NCI-H146 treated with DMSO at 0.1 percent for 48 hours (cell line): ENCODE data around the gene MED27.

ENCODE experiments used
- DNase-seq: peaks from one replicate; lab custom pipeline; 2025; ENCODE audit not compliant: unreplicated experiment; lab: John Stamatoyannopoulos, UW

Gene MED27

DNA sequence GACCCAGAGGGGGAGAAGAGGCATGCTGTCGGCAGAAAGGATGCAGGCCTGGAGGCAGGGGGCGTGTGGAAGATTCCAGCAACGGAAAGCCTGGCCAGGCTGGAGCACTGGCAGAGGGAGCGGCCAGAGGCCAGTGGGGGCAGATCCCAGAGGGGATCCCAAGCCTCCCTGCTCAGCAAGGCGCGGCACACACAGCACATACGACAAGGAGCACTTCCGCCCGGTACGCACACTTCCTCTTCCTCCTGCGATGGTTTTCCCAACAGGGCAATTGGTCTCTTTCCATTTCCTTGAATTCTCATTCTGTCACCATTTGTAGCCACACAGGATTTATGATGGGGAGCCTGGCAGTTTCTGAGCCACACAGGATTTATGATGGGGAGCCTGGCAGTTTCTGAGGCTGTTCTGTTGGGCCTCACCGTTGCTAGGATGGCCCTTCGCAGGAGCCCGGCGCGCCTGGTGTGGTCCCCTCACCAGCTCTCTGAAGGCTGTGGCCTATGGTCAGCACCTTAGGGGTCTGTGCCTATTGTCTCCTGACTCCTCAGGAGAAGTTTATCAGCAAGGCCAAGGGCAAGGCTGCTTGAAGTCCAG lies 216.3 kb downstream of the MED27 start:
- no peak for DNase-seq

GRCh38 chr9:131862261-131862660 lies 217.4 kb downstream of the MED27 start:
- no peak for DNase-seq

DNA sequence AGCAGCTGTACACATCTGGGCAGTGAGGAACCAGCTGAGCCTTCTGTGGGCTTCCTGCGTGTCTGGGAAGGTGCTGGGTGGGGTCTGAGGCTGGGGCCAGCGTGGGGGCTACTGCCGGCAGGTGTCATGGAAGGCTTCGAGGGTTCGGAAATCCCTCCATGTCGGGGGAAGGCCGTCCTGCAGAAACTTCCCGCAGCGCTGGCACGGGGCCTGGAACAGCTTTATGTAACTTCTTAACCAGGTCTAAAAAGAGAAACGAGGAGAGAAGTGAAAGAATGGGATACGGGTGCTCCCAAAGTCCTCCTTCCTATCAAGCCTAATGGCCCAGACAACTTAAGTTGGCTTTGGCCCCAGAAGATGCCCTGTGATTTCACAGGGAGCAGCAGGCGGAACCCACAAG lies 219.2 kb downstream of the MED27 start:
- no peak for DNase-seq

DNA sequence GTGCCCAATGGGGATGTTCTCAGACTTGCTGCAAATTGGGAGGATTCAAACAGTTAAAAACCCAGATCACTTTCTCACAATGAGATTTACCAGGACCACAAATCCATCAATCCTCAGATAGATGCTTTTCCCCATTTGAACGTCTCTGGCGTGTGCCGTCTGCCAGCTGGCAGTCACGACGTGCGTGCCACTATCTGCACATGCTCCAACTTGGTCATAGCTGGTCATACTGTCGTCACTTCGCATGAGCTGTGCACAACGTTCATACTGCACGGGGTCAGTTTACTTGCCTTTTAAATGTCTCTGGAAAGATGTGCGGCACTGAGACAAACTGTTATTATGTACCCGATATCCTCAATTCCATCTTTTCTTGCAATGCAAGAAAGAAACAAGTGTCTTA lies 221.5 kb downstream of the MED27 start:
- no peak for DNase-seq

- no peak for DNase-seq
These were observed 223.6 kb downstream of the MED27 start for GRCh38 chr9:131856105-131856504.

DNA sequence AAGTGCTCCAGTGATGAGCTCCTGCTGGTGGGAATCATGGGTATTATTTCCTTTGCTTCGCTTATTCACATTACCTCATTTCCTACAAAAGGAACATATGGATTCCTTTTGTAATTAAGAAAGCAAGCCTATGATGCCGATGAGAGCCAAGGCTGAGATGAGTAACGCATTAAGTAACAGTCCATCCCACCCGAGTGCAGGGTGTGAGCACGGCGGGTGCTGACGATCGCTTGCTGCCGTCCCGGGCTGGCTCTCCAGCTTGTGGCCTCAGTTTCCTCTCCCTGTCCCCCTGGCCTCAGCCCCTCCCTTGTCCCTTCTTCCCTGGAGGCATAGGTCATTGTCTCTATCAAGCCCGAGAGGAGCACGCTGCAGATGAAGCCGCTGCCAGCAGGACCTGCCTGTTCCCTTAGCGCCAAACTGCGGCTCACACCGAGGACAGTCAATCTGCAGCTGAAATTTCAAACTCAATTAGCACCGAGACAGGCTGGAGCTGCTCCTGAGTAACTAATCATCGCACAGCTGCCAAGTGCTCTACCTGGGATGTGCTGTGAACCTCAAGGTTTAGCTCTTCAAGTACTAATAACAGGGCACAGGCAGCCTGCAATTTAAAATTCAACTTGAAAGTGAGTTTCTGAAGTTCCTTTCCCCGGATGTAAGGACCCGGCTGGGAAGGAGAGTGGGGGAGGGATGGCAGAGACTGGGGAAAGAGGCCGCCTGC lies 224.6 kb downstream of the MED27 start:
- DNase-seq: no peak

DNA sequence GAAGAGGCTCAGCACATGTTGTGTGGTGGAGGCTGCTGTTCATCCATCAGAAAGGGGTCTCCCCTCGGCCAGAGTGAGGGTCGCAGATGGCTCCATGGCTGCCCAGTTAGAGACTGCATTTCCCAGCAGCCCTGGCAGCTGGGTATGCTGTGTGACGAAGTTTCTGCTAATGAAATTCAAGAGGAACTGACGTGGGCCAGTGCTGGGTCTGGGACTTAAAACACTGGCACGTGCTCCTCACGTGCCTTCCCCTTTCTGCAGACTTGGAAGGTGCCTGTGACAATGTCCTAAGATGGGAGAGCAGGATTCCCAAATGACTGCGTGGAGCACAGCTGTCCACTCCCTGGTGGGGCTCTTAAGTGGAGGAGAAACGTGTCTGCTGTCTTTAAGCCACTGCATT lies 225.3 kb downstream of the MED27 start:
- no peak for DNase-seq

- DNase-seq: no peak
These were observed 226.2 kb downstream of the MED27 start for GRCh38 chr9:131853434-131853833.

GRCh38 chr9:131851414-131851813 lies 228.3 kb downstream of the MED27 start:
- DNase-seq: no peak

GRCh38 chr9:131849391-131849790 lies 230.3 kb downstream of the MED27 start:
- no peak for DNase-seq

GRCh38 chr9:131848570-131849160 lies 231.0 kb downstream of the MED27 start:
- DNase-seq: no peak

GRCh38 chr9:131847665-131848354 lies 231.9 kb downstream of the MED27 start:
- no peak for DNase-seq

- no peak for DNase-seq
These were observed 234.1 kb downstream of the MED27 start for GRCh38 chr9:131845305-131846298.

GRCh38 chr9:131844745-131845118 lies 234.9 kb downstream of the MED27 start:
- no peak for DNase-seq

- DNase-seq: no peak
These were observed 235.5 kb downstream of the MED27 start for GRCh38 chr9:131843989-131844744.

DNA sequence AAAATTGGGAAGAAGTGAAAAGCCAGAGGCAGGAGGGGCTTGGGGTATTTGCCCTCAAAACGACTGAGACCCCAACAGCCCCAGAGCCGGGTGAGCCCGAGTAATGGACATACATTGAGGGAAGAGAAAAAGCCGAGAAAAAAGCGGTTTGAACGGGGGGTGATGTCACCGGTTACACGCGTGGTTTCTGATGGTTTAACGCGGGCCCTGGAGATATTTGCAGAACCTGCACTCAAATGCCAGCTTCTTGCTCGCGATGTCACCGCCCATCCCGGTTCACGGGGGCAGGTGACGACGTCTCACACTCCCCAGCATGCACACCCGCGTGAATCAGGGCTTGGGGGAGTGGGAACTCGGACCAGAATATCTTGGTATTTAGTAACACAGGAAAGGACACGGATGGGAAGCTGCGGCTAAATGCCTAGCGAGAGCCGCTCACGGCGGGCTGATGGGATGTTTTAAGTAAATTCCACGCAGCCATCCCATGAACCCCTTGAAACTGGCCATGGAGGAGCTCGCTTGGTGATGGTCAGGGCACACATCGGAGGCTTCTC lies 237.8 kb downstream of the MED27 start:
- no peak for DNase-seq

DNA sequence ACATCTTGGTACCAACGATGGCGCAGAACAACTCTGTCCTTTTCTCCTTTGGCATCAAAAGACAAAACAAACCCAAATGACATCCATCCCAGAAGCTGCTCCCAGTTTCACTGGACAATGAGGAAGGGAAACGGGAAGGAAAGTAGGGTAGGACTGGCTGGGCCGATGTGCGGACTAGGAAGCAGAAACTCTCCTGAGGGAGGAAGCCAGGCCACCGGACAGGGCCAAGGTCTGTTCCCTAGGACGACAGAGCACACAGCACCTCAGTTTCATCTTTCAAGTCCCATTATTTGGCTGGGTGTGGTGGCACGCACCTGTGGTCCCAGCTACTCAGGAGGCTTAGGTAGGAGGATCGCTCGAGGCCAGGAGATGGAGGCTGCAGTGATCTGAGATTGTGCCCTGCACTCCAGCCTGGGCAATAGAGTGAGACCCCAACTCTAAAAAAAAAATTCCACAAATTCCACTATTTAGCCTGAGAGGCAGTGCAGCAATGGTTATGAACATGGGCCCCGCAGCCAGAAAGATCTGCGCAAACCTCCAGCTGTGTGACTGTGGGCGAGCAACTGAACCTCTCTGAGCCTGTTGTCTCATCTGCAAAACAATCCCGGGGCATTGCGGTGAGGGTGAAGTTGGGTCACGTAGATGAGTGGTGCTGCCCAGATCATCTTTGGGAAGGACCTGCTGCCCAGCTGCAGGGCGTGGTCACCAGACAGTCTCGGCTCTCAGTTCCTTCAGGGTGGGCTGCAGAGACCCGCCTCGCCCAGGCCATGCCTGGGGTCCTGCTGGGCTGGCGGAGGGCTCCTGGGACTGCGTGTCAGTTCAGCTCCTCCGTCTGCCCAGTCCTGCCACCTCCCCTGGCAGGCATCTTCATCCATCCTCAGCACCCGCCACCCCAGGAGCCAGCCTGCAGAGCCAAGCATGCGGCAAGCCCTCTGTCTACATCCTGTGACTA lies 238.6 kb downstream of the MED27 start:
- no peak for DNase-seq

DNA sequence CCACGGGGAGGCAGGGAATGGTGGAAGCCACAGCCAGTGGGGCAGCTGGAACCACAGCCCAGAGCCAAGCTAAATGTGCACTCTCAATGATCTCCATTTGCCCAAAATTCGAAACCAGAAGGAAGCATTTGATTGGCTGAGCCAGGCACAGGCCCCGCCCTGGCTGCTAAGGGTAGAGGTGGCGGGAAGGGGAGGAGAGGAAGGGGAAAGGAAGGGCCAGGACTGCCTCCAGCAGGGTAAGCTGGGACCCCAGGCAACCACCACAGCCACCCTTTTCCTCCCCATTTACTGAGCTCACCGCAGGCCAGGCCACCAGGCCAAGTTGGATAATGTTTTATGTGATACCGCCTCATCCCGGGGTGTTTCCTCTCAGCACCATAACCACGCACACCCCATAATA lies 239.4 kb downstream of the MED27 start:
- no peak for DNase-seq
